Measurements from ENCODE around the gene SLC26A2. TPM values are rescaled to one million over a fixed set of nuclear protein-coding genes. Genes with fewer than 3 reads are reported as not detected.
A peak's percentile ranks its signal among the peaks of the same experiment; 100 is the strongest.

The SLC26A2 gene
- total RNA-seq, 4 donors from 2014 or later = 233 to 1,489 (median 1,023) TPM

DNA sequence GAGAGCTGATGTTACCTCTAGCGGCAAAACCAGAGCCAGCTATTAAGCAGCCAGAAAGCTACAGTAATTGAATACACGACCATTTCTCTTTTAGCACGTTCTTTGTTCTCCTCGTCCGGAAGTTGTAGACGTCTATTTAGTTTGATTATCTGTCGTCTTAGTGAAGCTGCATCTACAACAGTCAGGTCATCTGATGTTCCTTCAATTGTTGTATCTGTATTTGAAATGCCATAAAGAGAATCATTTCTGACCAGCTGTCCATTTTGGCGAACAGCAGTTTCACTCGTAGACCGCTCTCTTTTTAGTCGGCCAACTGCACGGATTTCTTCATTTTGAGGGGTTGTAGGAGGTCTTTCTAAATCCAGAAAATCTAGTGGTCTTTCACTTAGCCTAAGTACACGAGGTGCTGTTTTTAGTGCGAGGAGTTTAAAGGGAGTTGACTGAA is 28.5 kb upstream of the SLC26A2 start:
- H3K36me3 ChIP-seq = no peaks in the 10 kb centered on the region
- H3K4me1 ChIP-seq = peaks cover 0 to 14% (median 4%) of the 10 kb centered on the region in 4 donors
- in situ Hi-C loops (cut with MboI; ENCODE audit: low pct_ligation_motif_present in 1 of 4, low pct_unique_long_range_greater_than_20kb in 1 of 4, low sequenced_read_pairs in 3 of 4) (no loop called here), intact Hi-C loops (cut with DNase I; ENCODE audit: low total_unique reads) (no loop called here)
- no peaks in the 10 kb centered on the region for H3K27me3 ChIP-seq
- H3K27ac ChIP-seq = no peak overlapping the region
- H3K9me3 ChIP-seq = no peaks in the 10 kb centered on the region
- DNase-seq = no peak
- H3K4me3 ChIP-seq = no peak overlapping the region
- 79 to 86% methylated on average over 14 of the region's 14 CpGs for WGBS, 2 donors (ENCODE audit: low coverage in 1 of 2)
- no peak for TF ChIP-seq EP300 (IDR thresholded peaks at IDR 0.05; ENCODE audit: low read depth)
- no peak for TF ChIP-seq POLR2A (IDR thresholded peaks at IDR 0.05)
- TF ChIP-seq, protein P1, sequence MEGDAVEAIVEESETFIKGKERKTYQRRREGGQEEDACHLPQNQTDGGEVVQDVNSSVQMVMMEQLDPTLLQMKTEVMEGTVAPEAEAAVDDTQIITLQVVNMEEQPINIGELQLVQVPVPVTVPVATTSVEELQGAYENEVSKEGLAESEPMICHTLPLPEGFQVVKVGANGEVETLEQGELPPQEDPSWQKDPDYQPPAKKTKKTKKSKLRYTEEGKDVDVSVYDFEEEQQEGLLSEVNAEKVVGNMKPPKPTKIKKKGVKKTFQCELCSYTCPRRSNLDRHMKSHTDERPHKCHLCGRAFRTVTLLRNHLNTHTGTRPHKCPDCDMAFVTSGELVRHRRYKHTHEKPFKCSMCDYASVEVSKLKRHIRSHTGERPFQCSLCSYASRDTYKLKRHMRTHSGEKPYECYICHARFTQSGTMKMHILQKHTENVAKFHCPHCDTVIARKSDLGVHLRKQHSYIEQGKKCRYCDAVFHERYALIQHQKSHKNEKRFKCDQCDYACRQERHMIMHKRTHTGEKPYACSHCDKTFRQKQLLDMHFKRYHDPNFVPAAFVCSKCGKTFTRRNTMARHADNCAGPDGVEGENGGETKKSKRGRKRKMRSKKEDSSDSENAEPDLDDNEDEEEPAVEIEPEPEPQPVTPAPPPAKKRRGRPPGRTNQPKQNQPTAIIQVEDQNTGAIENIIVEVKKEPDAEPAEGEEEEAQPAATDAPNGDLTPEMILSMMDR (IDR thresholded peaks at IDR 0.05) = no peak
- no peak for TF ChIP-seq POLR2AphosphoS5 (IDR thresholded peaks at IDR 0.05)

DNA sequence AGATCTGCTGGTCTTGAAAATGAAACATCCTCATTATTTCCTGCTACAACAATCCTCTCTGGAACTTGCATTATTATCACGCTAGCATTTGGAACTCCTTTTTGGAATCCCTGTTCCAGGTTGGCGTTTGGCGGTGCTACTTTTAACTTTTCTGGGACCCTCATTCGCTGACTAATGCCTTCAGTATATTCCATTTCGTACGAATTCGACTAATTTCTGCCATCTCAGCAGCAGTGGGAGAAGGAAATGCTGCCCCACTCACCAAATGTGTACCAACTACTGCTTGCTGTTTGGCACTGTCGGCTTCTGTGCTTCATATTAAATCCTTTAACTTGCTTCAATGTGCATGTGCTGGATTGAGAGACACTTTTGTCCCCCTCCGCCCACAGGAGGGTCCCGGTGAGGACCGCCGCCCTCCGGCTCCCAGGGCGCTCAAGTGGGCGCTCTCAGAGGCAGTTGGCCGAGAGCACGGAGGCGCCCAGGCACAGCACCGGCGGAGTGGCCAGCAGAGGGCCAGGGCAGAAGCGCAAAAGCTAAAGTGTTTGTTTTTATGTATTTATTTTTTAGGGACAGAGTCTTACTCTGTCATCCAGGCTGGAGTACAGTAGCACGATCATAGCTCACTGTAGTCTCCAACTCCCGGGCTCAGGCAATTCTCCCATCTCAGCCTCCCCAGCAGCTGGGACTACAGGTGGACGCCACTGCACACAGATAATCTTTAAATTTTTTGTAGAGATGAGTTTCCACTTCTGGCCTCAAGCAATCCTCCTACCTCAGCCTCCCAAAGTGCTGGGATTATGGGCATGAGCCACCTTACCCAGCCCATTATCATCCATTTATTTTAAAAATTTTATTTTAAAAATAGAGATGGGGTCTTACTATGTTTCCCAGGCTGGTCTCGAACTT is 27.9 kb upstream of the SLC26A2 start:
- Histone ChIP-seq H3K36me3 (no peaks in the 10 kb centered on the region), H3K9me3 (no peaks in the 10 kb centered on the region), H3K4me3 (no peak overlapping the region), H3K4me1 (peaks cover 0 to 21% (median 6%) of the 10 kb centered on the region in 4 donors), H3K27ac (no peak overlapping the region), H3K27me3 (no peaks in the 10 kb centered on the region)
- intact Hi-C loops (cut with DNase I; ENCODE audit: low total_unique reads) = no loop called here
- no peak for DNase-seq
- no peak for TF ChIP-seq EP300 (IDR thresholded peaks at IDR 0.05; ENCODE audit: low read depth)
- TF ChIP-seq, protein P1 (IDR thresholded peaks at IDR 0.05) = peak in 1 of 5 experiments; percentile 5
- in situ Hi-C loops (cut with MboI; ENCODE audit: low pct_ligation_motif_present in 1 of 4, low pct_unique_long_range_greater_than_20kb in 1 of 4, low sequenced_read_pairs in 3 of 4) = no loop called here
- WGBS, 2 donors (ENCODE audit: low coverage in 1 of 2) = 76 to 77% methylated on average over 9 to 25 of the region's 25 CpGs

DNA sequence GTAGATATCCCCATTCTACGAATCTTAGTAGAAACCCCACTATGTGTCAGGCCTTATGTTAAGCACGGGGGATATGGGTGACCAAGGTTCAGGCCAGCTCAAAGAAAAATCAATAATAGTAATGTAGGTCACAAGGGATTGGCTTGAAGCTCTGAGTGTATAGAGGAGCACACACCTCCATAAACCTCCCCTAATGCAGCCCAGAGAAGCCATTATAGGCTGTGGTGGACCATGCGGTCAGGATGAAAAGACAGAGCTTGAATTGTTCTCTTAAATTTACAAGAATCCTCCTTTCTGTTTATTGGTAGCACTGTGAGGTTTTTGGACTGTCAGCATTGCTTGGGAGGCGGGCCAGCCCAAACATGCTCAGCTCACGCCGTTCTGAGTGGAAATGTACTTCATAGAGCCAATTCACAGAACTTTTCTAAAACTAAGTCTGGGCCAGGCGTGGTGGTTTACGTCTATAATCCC is 25.1 kb upstream of the SLC26A2 start:
- intact Hi-C loops (cut with DNase I; ENCODE audit: low total_unique reads) (no loop called here), in situ Hi-C loops (cut with MboI; ENCODE audit: low pct_ligation_motif_present in 1 of 4, low pct_unique_long_range_greater_than_20kb in 1 of 4, low sequenced_read_pairs in 3 of 4) (no loop called here)
- 84 to 91% methylated on average over 2 to 8 of the region's 8 CpGs for WGBS, 2 donors (ENCODE audit: low coverage in 1 of 2)
- no peak for TF ChIP-seq EP300 (IDR thresholded peaks at IDR 0.05; ENCODE audit: low read depth)
- TF ChIP-seq POLR2A (IDR thresholded peaks at IDR 0.05) = no peak
- TF ChIP-seq POLR2AphosphoS5 (IDR thresholded peaks at IDR 0.05) = no peak
- TF ChIP-seq, protein P1 (IDR thresholded peaks at IDR 0.05) = no peak
- Histone ChIP-seq H3K27me3 (no peaks in the 10 kb centered on the region), H3K36me3 (no peaks in the 10 kb centered on the region), H3K27ac (no peak overlapping the region), H3K4me3 (no peak overlapping the region), H3K9me3 (no peaks in the 10 kb centered on the region), H3K4me1 (peaks cover 0 to 42% (median 29%) of the 10 kb centered on the region in 4 donors)
- no peak for DNase-seq

DNA sequence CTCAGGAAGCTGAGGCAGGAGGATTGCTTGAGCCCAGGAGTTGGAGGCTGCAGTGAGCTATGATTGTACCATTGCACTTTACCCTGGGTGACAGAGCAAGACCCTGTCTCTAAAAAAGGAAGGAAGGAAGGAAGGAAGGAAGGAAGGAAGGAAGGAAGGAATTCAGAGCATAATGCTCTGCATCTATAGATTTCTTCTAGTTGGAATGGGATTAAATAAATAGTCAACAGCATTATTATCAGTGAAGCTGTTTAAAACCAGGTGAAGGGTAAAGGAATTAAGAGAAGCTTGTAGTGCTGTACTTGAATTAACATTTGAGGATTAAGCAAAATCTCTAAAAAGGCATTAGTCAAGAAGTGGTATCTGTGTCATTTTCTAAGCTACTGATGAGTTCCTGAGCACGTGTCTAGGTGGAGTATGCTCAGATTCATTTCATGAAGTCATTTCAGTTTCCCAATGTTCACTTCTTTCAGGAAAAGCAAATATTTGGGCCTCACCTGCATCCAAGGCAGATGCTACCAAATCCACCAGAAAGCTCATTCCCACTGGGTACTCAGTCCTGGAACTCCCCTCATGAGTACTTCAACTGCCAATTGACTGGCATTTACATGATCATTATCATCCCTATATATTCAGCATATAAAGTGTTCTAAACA is 24.4 kb upstream of the SLC26A2 start:
- no peaks in the 10 kb centered on the region for H3K36me3 ChIP-seq
- H3K27ac ChIP-seq = no peak overlapping the region
- TF ChIP-seq POLR2A (IDR thresholded peaks at IDR 0.05) (no peak), POLR2AphosphoS5 (IDR thresholded peaks at IDR 0.05) (no peak), EP300 (IDR thresholded peaks at IDR 0.05; ENCODE audit: low read depth) (no peak)
- TF ChIP-seq, protein P1 (IDR thresholded peaks at IDR 0.05) = no peak
- no peak for DNase-seq
- H3K9me3 ChIP-seq = no peaks in the 10 kb centered on the region
- H3K4me1 ChIP-seq = peaks cover 0 to 47% (median 32%) of the 10 kb centered on the region in 4 donors
- WGBS, 2 donors (ENCODE audit: low coverage in 1 of 2) = 86 to 88% methylated on average over 1 of the region's 1 CpG
- intact Hi-C loops (cut with DNase I; ENCODE audit: low total_unique reads) (no loop called here), in situ Hi-C loops (cut with MboI; ENCODE audit: low pct_ligation_motif_present in 1 of 4, low pct_unique_long_range_greater_than_20kb in 1 of 4, low sequenced_read_pairs in 3 of 4) (no loop called here)
- no peak overlapping the region for H3K4me3 ChIP-seq
- no peaks in the 10 kb centered on the region for H3K27me3 ChIP-seq

All from transverse colon (tissue), 4 donors.